ENCODE results near the gene STIM2.

Gene STIM2

DNA sequence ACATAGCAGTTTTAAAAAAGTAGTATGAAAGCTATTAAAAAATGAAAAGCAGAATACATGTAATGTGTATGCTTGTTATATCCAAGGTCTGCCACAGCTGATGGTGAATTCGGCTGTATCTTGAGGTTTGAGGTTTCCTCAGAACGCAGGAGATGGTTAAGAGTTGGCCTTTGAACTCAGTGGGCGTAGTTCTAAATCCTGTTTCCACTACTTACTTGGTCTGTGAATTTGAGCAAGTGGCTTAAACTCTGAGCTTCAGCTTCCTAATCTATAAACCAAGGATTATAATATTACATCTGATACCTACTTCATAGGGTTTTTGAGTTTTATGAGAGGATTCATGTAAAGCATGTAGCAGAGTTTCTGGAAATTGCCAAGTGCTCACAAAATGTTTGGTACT lies 125.2 kb downstream of the STIM2 start:
- no peak for DNase-seq (ENCODE audit: low read depth in 2 of 2)
- H3K4me3 ChIP-seq (replicated peaks in 1 of 2; ENCODE audit: low read depth in 2 of 2, low read length in 2 of 2), result no peak overlapping the region
- TF ChIP-seq, protein P1, sequence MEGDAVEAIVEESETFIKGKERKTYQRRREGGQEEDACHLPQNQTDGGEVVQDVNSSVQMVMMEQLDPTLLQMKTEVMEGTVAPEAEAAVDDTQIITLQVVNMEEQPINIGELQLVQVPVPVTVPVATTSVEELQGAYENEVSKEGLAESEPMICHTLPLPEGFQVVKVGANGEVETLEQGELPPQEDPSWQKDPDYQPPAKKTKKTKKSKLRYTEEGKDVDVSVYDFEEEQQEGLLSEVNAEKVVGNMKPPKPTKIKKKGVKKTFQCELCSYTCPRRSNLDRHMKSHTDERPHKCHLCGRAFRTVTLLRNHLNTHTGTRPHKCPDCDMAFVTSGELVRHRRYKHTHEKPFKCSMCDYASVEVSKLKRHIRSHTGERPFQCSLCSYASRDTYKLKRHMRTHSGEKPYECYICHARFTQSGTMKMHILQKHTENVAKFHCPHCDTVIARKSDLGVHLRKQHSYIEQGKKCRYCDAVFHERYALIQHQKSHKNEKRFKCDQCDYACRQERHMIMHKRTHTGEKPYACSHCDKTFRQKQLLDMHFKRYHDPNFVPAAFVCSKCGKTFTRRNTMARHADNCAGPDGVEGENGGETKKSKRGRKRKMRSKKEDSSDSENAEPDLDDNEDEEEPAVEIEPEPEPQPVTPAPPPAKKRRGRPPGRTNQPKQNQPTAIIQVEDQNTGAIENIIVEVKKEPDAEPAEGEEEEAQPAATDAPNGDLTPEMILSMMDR (IDR thresholded peaks at IDR 0.05; ENCODE audit: low read depth, low read length), result no peak

GRCh38 chr4:26987191-26987590 lies 126.5 kb downstream of the STIM2 start:
- TF ChIP-seq, protein P1 (IDR thresholded peaks at IDR 0.05; ENCODE audit: low read depth, low read length), result no peak
- H3K4me3 ChIP-seq (replicated peaks in 1 of 2; ENCODE audit: low read depth in 2 of 2, low read length in 2 of 2), result no peak overlapping the region
- DNase-seq (ENCODE audit: low read depth in 2 of 2), result no peak

- no peak for DNase-seq (ENCODE audit: low read depth in 2 of 2)
- TF ChIP-seq, protein P1 (IDR thresholded peaks at IDR 0.05; ENCODE audit: low read depth, low read length), result no peak
- H3K4me3 ChIP-seq (replicated peaks in 1 of 2; ENCODE audit: low read depth in 2 of 2, low read length in 2 of 2), result no peak overlapping the region
Observed at GRCh38 chr4:26991057-26991456, 130.4 kb downstream of the STIM2 start.

DNA sequence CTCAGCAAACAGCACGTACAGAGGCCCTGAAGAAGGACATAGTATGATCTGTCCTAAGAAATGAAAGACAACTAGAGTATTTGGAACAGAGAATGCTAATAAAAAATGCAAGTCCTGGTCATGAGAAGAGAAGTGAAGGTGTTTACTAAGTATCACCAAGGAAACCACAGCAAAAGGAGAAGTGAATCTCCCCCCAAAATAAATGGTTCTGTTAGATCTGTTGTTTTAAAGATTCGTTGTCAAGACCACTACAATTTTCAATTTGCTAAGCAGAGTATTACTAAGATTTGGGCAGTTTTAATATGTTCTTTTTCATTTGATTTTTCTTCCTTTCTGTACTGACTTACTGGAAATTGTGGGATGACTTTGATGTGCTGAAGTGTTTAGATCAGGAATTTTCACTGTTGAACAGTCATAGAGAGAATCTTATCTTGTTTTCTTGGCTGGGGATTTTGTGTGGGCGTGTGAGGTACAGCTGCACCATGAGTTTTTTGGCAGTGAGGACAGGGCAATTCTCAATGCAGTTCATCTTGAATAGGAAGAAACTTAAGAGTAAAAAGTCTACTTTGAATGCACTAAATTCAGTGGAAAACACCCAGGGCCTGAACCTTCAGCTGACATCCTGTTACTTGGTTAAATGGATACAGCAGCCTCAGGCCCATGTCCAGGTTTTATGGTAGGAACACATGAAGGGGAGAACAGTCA lies 132.2 kb downstream of the STIM2 start:
- peak; percentile 50 to 95 for DNase-seq (ENCODE audit: low read depth in 2 of 2)
- TF ChIP-seq, protein P1 (IDR thresholded peaks at IDR 0.05; ENCODE audit: low read depth, low read length), result no peak

DNA sequence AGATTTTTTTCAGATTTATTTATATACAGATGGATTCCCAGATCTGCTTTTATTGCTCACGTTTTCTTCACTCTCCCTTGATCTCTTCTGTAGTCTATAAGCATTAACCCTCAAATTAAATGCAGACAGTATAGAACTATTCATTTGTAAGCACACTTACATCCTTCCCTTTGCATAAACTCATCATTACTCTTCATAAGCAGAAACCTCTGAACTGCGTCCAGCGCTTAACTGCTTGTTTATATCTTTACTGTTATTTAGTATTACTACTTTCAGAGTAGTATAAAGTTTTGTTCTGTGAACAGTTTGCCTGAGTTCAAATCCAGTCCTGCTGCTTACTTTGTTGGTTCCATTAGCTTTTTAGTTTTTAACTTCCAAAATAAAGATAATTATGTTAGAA lies 132.9 kb downstream of the STIM2 start:
- TF ChIP-seq, protein P1 (IDR thresholded peaks at IDR 0.05; ENCODE audit: low read depth, low read length), result no peak
- no peak overlapping the region for H3K4me3 ChIP-seq (replicated peaks in 1 of 2; ENCODE audit: low read depth in 2 of 2, low read length in 2 of 2)
- no peak for DNase-seq (ENCODE audit: low read depth in 2 of 2)

More for the DNA sequence above, 132.2 kb downstream of the STIM2 start:
- H3K4me3 ChIP-seq (replicated peaks in 1 of 2; ENCODE audit: low read depth in 2 of 2, low read length in 2 of 2), result no peak overlapping the region

- H3K4me3 ChIP-seq (replicated peaks in 1 of 2; ENCODE audit: low read depth in 2 of 2, low read length in 2 of 2), result no peak overlapping the region
- TF ChIP-seq, protein P1 (IDR thresholded peaks at IDR 0.05; ENCODE audit: low read depth, low read length), result no peak
- no peak for DNase-seq (ENCODE audit: low read depth in 2 of 2)
Observed at GRCh38 chr4:26993967-26994366, 133.3 kb downstream of the STIM2 start.

DNA sequence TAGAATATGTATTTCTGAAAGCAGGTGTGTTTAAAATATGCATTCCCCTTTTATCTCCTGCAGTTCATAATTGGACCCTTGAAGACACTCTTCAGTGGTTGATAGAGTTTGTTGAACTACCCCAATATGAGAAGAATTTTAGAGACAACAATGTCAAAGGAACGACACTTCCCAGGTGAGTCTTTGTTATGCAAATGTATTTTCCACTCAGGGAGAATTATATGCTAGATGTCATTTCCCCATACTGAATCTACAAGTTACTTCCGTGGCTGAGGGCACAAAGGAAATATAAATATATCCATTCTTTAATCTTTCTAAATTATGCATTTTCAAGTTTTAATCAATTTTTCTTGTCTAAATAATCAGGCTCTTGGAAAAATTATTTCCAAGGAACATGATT lies 134.7 kb downstream of the STIM2 start:
- no peak overlapping the region for H3K4me3 ChIP-seq (replicated peaks in 1 of 2; ENCODE audit: low read depth in 2 of 2, low read length in 2 of 2)
- DNase-seq (ENCODE audit: low read depth in 2 of 2), result no peak
- TF ChIP-seq, protein P1 (IDR thresholded peaks at IDR 0.05; ENCODE audit: low read depth, low read length), result no peak

All from cardiac fibroblast (primary cell).